CD4-positive, alpha-beta T cell (primary cell): ENCODE data around the gene PF4V1. TPM values are rescaled to one million over a fixed set of nuclear protein-coding genes. Genes with fewer than 3 reads are reported as not detected.

Experiments used
- ATAC-seq: fragments of 200-7000 bp; cut with Tn5 transposase; one replicate; pipeline ENCODE4 v1.10.0; 2022; ENCODE audit warnings: mild to moderate bottlenecking; ENCODE audit not compliant: poor library complexity
- CTCF ChIA-PET: fragments of 350-600 bp; sonication (Branson Sonifier 250); formaldehyde crosslinking; loops from one replicate; lab custom pipeline; 2021; ENCODE audit warnings: antibody characterized with exemption, inconsistent platforms; lab: Charles Lee
- POLR2A ChIA-PET: fragments of 350-600 bp; sonication (Branson Sonifier 250); formaldehyde crosslinking; loops from one replicate; lab custom pipeline; 2021; ENCODE audit warnings: antibody characterized with exemption, inconsistent platforms; lab: Charles Lee
- DNase-seq, 14 experiments: peaks; one replicate each; pipeline ENCODE4 v3.0.0-alpha.2; 2013 to 2020; ENCODE audit warnings: mixed read lengths in 2 of 14
- H3K27ac ChIP-seq, 2 donors: one replicate each; pipeline versions ENCODE4 v1.5.1 to v1.7.0; 2013; ENCODE audit warnings: low read length in 2 of 2, low read depth in 1 of 2, mild to moderate bottlenecking in 1 of 2
- H3K27me3 ChIP-seq, 2 experiments: 1 replicate in 1 of 2; 2 replicates in 1 of 2; pipeline versions ENCODE4 v1.6.1 to v1.7.0; 2013; ENCODE audit warnings: low read length in 2 of 2, control low read depth in 1 of 2, mild to moderate bottlenecking in 1 of 2, moderate library complexity in 1 of 2; ENCODE audit not compliant: insufficient read depth in 2 of 2, control insufficient read depth in 1 of 2
- H3K36me3 ChIP-seq: one replicate; pipeline ENCODE4 v1.6.1; 2013; ENCODE audit warnings: low read length, control low read depth; ENCODE audit not compliant: insufficient read depth
- H3K4me1 ChIP-seq: one replicate; pipeline ENCODE4 v1.6.1; 2013; ENCODE audit warnings: low read length, control low read depth; ENCODE audit not compliant: insufficient read depth
- H3K4me3 ChIP-seq: one replicate; pipeline ENCODE4 v1.5.1; 2013; ENCODE audit warnings: mild to moderate bottlenecking, low read length, moderate library complexity
- H3K9me3 ChIP-seq, 2 experiments: 1 replicate in 1 of 2; 2 replicates in 1 of 2; pipeline versions ENCODE4 v1.6.1 to v1.7.0; 2013; ENCODE audit warnings: low read length in 2 of 2, mild to moderate bottlenecking in 2 of 2, control low read depth in 1 of 2, moderate library complexity in 1 of 2; ENCODE audit not compliant: control insufficient read depth in 1 of 2, insufficient read depth in 1 of 2
- H3K27ac Mint-ChIP-seq: one replicate; pipeline ENCODE4 v1.8.0; 2020; ENCODE audit warnings: mixed read lengths
- H3K27me3 Mint-ChIP-seq: one replicate; pipeline ENCODE4 v1.8.0; 2021; ENCODE audit warnings: mixed read lengths
- H3K36me3 Mint-ChIP-seq: one replicate; pipeline ENCODE4 v1.8.0; 2021; ENCODE audit warnings: low read depth, mixed read lengths
- H3K4me1 Mint-ChIP-seq: one replicate; pipeline ENCODE4 v1.8.0; 2021; ENCODE audit warnings: low read depth, mixed read lengths
- H3K4me3 Mint-ChIP-seq: one replicate; pipeline ENCODE4 v1.8.0; 2020; ENCODE audit warnings: mild to moderate bottlenecking, mixed read lengths
- H3K9me3 Mint-ChIP-seq: one replicate; pipeline ENCODE4 v1.8.0; 2020; ENCODE audit warnings: mixed read lengths
- intact Hi-C, 2 experiments: fragments of 100-400 bp; cut with DNase I in 1 of 2; cut with micrococcal nuclease in 1 of 2; formaldehyde crosslinking; loops; one replicate each; pipeline versions ENCODE4 v1.15.1 to v1.9.0; 2023 to 2025; cut with DNase I, micrococcal nuclease
- total RNA-seq, 174 experiments: library from RNA in 2 of 174; stranded (reverse) in 2 of 174; gene quantifications; one replicate each; pipeline ENCODE4 v1.2.3 and lab custom pipeline; 2021 to 2026
- TF ChIP-seq, protein P1 (sequence below): fragments of 200-600 bp; IDR thresholded peaks from one replicate; pipeline ENCODE4 v1.8.0; 2022; ENCODE audit warnings: antibody characterized with exemption, mild to moderate bottlenecking

The PF4V1 gene
- total RNA-seq, 2 experiments from 2014 or later: not detected

DNA sequence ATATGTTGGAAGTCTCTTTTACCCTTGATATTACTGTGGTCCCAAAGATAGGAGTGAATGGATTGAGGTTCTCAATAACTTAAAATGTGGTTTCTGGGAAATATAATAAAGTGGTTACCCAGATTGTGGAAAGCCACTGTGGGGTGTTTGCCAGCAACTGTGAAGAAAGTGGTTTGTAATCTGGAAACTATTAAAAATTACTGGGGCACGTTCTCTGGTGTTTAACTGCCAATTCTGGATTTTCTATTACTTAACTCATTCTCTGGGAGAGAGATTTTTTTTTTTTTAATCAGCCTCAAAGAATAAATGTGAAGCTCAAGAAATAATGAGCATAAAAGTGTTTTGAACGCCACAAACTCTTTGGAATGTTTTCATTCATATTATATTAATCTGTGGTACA lies 21.5 kb upstream of the PF4V1 start:
- Histone ChIP-seq H3K36me3 (no peaks in the 10 kb centered on the region), H3K4me3 (no peak overlapping the region), H3K9me3 (peaks cover 0 to 5% of the 10 kb centered on the region in 2 experiments), H3K27me3 (no peaks in the 10 kb centered on the region), H3K27ac (no peak overlapping the region), H3K4me1 (no peaks in the 10 kb centered on the region)
- Mint-ChIP-seq H3K27me3 (no peaks in the 10 kb centered on the region), H3K4me3 (no peak overlapping the region), H3K36me3 (no peaks in the 10 kb centered on the region), H3K4me1 (no peaks in the 10 kb centered on the region), H3K9me3 (peaks cover 10% of the 10 kb centered on the region), H3K27ac (no peak overlapping the region)
- CTCF ChIA-PET: no interaction called here
- intact Hi-C loops: no loop called here
- no peak for DNase-seq
- POLR2A ChIA-PET: no interaction called here
- no peak for ATAC-seq
- TF ChIP-seq, protein P1, sequence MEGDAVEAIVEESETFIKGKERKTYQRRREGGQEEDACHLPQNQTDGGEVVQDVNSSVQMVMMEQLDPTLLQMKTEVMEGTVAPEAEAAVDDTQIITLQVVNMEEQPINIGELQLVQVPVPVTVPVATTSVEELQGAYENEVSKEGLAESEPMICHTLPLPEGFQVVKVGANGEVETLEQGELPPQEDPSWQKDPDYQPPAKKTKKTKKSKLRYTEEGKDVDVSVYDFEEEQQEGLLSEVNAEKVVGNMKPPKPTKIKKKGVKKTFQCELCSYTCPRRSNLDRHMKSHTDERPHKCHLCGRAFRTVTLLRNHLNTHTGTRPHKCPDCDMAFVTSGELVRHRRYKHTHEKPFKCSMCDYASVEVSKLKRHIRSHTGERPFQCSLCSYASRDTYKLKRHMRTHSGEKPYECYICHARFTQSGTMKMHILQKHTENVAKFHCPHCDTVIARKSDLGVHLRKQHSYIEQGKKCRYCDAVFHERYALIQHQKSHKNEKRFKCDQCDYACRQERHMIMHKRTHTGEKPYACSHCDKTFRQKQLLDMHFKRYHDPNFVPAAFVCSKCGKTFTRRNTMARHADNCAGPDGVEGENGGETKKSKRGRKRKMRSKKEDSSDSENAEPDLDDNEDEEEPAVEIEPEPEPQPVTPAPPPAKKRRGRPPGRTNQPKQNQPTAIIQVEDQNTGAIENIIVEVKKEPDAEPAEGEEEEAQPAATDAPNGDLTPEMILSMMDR: no peak

DNA sequence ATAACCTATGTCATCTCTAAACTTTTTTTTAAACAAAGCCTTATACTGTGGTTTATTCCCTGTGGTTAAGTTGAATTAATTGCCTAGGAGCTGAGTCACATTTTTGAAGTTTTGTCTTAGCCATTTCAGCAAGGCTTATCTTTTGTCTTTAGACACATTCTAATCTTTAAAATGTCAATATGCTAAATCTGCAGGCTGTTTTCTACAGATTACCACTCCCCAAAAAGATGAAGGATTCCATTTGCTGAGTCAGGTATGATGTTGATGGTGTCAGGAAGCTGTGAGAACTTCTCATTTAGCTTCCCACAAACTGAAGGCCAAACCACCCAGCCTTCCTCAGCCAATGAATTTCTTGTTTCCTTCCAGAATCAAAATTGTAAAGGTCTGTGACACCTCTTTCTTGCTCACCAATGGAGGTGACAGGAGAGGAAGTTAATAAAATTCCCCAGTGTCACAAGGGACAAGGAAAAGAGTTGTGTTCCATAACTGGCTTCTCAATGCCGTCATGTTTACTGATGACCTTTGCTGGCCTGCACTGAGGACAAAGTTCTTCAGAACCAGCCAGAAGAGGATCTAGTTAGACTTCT lies 20.4 kb upstream of the PF4V1 start:
- Mint-ChIP-seq H3K36me3 (no peaks in the 10 kb centered on the region), H3K9me3 (peaks cover 5% of the 10 kb centered on the region), H3K4me1 (no peaks in the 10 kb centered on the region), H3K27me3 (peaks cover 11% of the 10 kb centered on the region), H3K27ac (no peak overlapping the region), H3K4me3 (no peak overlapping the region)
- intact Hi-C loops: no loop called here
- Histone ChIP-seq H3K27ac (no peak overlapping the region), H3K27me3 (peaks cover 0 to 5% of the 10 kb centered on the region in 2 experiments), H3K4me3 (no peak overlapping the region), H3K9me3 (peaks cover 0 to 8% of the 10 kb centered on the region in 2 experiments), H3K36me3 (no peaks in the 10 kb centered on the region), H3K4me1 (no peaks in the 10 kb centered on the region)
- ChIA-PET POLR2A (no interaction called here), CTCF (no interaction called here)
- no peak for ATAC-seq
- no peak for DNase-seq
- TF ChIP-seq, protein P1: no peak

DNA sequence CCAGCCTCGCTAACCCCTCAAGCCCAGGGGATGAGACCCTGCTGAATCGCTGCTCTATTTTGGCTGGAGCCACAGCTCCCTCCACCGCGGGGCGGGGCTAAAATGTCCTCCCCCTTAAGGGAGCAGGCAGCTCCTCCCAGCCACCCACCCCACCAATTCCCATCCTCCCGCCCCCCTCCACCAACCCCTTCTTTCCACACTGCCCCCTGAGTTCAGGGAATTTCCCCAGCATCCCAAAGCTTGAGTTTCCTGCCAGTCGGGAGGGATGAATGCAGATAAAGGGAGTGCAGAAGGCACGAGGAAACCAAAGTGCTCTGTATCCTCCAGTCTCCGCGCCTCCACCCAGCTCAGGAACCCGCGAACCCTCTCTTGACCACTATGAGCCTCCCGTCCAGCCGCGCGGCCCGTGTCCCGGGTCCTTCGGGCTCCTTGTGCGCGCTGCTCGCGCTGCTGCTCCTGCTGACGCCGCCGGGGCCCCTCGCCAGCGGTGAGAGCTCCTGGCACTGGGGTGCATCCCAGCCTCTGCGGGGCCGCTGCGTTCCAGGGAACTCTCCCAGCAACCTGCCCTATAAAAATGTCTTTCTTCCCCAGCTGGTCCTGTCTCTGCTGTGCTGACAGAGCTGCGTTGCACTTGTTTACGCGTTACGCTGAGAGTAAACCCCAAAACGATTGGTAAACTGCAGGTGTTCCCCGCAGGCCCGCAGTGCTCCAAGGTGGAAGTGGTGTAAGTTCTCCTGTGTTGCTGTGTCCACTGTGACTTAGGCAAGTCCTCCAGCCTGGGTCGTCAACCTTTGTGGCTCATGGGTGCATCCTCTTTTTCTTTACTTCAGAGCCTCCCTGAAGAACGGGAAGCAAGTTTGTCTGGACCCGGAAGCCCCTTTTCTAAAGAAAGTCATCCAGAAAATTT lies 16.5 kb upstream of the PF4V1 start, which contains the start of gene CXCL6:
TSS of gene CXCL6 (plus strand) at position 306 of the 907 bp plus-strand sequence. CDS start at position 379, 73 bp downstream.
- peak in 1 of 14 experiments; percentile 9 for DNase-seq
- no peak for ATAC-seq
- Mint-ChIP-seq H3K27me3 (peaks cover 29% of the 10 kb centered on the region), H3K4me3 (no peak within 1 kb of the TSS), H3K27ac (no peak within 1 kb of the TSS), H3K9me3 (peaks cover 5% of the 10 kb centered on the region), H3K4me1 (no peaks in the 10 kb centered on the region), H3K36me3 (no peaks in the 10 kb centered on the region)
- H3K4me1 ChIP-seq: no peaks in the 10 kb centered on the region
- CTCF ChIA-PET: no interaction called here
- peaks cover 0 to 8% of the 10 kb centered on the region in 2 experiments for H3K9me3 ChIP-seq
- intact Hi-C loops: no loop called here
- H3K36me3 ChIP-seq: no peaks in the 10 kb centered on the region
- H3K27me3 ChIP-seq: peaks cover 0 to 5% of the 10 kb centered on the region in 2 experiments
- TF ChIP-seq, protein P1: no peak
- POLR2A ChIA-PET: no interaction called here
- no peak within 1 kb of the TSS for H3K4me3 ChIP-seq
- H3K27ac ChIP-seq: no peak within 1 kb of the TSS
